Retinal pigment epithelial cell (primary cell): ENCODE measurements around the gene FRY.
A peak's percentile ranks its signal among the peaks of the same experiment; 100 is the strongest.

ENCODE experiments used
- DNase-seq: peaks from one replicate; pipeline ENCODE4 v3.0.0-alpha.2; 2010; ENCODE audit warnings: low read depth
- H3K4me3 ChIP-seq: 2 replicates; pipeline ENCODE4 v1.5.1; 2011; ENCODE audit warnings: mild to moderate bottlenecking, low read length, control low read depth, moderate library complexity
- CTCF ChIP-seq: conservative IDR thresholded peaks from 2 replicates; pipeline ENCODE4 v1.5.1; 2011; ENCODE audit warnings: low read depth, low read length, control low read depth, inconsistent platforms

The FRY gene

GRCh38 chr13:32246468-32246867 is 214.9 kb downstream of the FRY start:
- peak; percentile 7 for DNase-seq
- TF ChIP-seq CTCF = peak; percentile 89
- H3K4me3 ChIP-seq = no peak overlapping the region

GRCh38 chr13:32247887-32248286 is 216.3 kb downstream of the FRY start:
- DNase-seq = no peak
- no peak overlapping the region for H3K4me3 ChIP-seq
- TF ChIP-seq CTCF = no peak

- no peak overlapping the region for H3K4me3 ChIP-seq
- TF ChIP-seq CTCF = no peak
- no peak for DNase-seq
Measured at GRCh38 chr13:32248801-32249200, 217.2 kb downstream of the FRY start.

- DNase-seq = no peak
- H3K4me3 ChIP-seq = no peak overlapping the region
- TF ChIP-seq CTCF = no peak
Measured at GRCh38 chr13:32252812-32253438, 221.4 kb downstream of the FRY start.

GRCh38 chr13:32253911-32254399 is 222.4 kb downstream of the FRY start:
- no peak overlapping the region for H3K4me3 ChIP-seq
- TF ChIP-seq CTCF = no peak
- DNase-seq = peak; percentile 7

- peak; percentile 4 for DNase-seq
- H3K4me3 ChIP-seq = no peak overlapping the region
- TF ChIP-seq CTCF = no peak
Measured at GRCh38 chr13:32254416-32254815, 222.8 kb downstream of the FRY start.
